Lung (tissue), 12 donors: ENCODE data around the gene FBXO10. TPM values are rescaled to one million over a fixed set of nuclear protein-coding genes. Genes with fewer than 3 reads are reported as not detected.
"Not testable (repeated sequence)": the region's sequence is repeated elsewhere in the genome, so short reads cannot be mapped to it uniquely, and the experiment has no call there.

Source experiments
- ATAC-seq: fragments of 200-7000 bp; cut with Tn5 transposase; one replicate; pipeline ENCODE4 v1.9.1; 2020; ENCODE audit warnings: moderate number of reproducible peaks; ENCODE audit not compliant: insufficient read depth, low FRiP score
- DNase-seq, 3 donors: peaks; one replicate each; pipeline ENCODE4 v3.0.0-alpha.2; 2013 to 2017
- H3K27ac ChIP-seq, 2 donors: one replicate each; pipeline ENCODE4 v1.5.1; 2013; ENCODE audit warnings: mild to moderate bottlenecking in 2 of 2, moderate library complexity in 2 of 2, control low read depth in 1 of 2, inconsistent platforms in 1 of 2, low read depth in 1 of 2, low read length in 1 of 2
- H3K27me3 ChIP-seq, 3 donors: one replicate each; pipeline ENCODE4 v1.5.1; 2013; ENCODE audit warnings: low read length in 2 of 3; ENCODE audit not compliant: control insufficient read depth in 3 of 3, insufficient read depth in 3 of 3
- H3K36me3 ChIP-seq, 4 donors: one replicate each; pipeline ENCODE4 v1.5.1; 2013; ENCODE audit warnings: low read length in 4 of 4, mild to moderate bottlenecking in 1 of 4, moderate library complexity in 1 of 4; ENCODE audit not compliant: control insufficient read depth in 4 of 4, insufficient read depth in 4 of 4
- H3K4me1 ChIP-seq, 5 donors: one replicate each; pipeline ENCODE4 v1.5.1; 2013; ENCODE audit warnings: low read length in 5 of 5, mild to moderate bottlenecking in 2 of 5, moderate library complexity in 1 of 5; ENCODE audit not compliant: control insufficient read depth in 5 of 5, insufficient read depth in 5 of 5
- H3K4me3 ChIP-seq: one replicate; pipeline ENCODE4 v1.5.1; 2013; ENCODE audit warnings: mild to moderate bottlenecking, control low read depth, moderate library complexity
- H3K9ac ChIP-seq, 2 donors: one replicate each; pipeline ENCODE4 v1.5.1; 2013; ENCODE audit warnings: low read length in 2 of 2, control low read depth in 1 of 2; ENCODE audit not compliant: insufficient read depth in 1 of 2
- H3K9me3 ChIP-seq, 4 donors: one replicate each; pipeline ENCODE4 v1.5.1; 2013; ENCODE audit warnings: low read length in 3 of 4, mild to moderate bottlenecking in 1 of 4, moderate library complexity in 1 of 4; ENCODE audit not compliant: control insufficient read depth in 4 of 4, insufficient read depth in 3 of 4
- CTCF ChIP-seq: IDR thresholded peaks from 2 replicates; pipeline ENCODE4 v1.5.1; 2012; ENCODE audit warnings: mild to moderate bottlenecking; ENCODE audit errors: control extremely low read depth, extremely low read depth
- WGBS, 2 donors: extraction: QIAGEN DNeasy Blood & Tissue Kit; methylation state at CpG; one replicate each; pipeline ENCODE4 v1.1.7; 2013; 5-methylcytosine and 5-hydroxymethylcytosine counted together
- polyA plus RNA-seq, 2 donors: library from polyadenylated mRNA; stranded (reverse); fragments of 200-250 nt; gene quantifications; one replicate each; pipeline ENCODE4 v1.2.1, GENCODE V29; 2013
- total RNA-seq, 2 donors: library from RNA; depleted of rRNA in 1 of 2; stranded (reverse); fragments of >200 nt in 1 of 2; gene quantifications; one replicate each; pipeline ENCODE4 v1.2.1, GENCODE V29; 2014 to 2021
- donor health status: control.
- donor health status: control.
- donor health status: Bipolar disorder and iron deficiency.
- donor health status: healthy.
- donor health status: DM: yes; HTN: yes; CAD: no.

Gene FBXO10
- total and polyA plus RNA-seq, 4 donors, result 2.6 to 6.3 (median 4.0) TPM

GRCh38 chr9:37511016-37512010, 64.9 kb downstream of the FBXO10 start:
- Histone ChIP-seq H3K9me3 (no peaks in the 10 kb centered on the region), H3K4me1 (no peaks in the 10 kb centered on the region), H3K9ac (no peak overlapping the region), H3K27ac (no peak overlapping the region), H3K4me3 (no peak overlapping the region), H3K27me3 (no peaks in the 10 kb centered on the region), H3K36me3 (peaks cover 0 to 24% (median 13%) of the 10 kb centered on the region in 4 donors)
- 90 to 93% methylated on average over 15 of the region's 15 CpGs for WGBS, 2 donors
- DNase-seq, result peak in 1 of 3 donors; percentile 1
- TF ChIP-seq CTCF, result no peak
- ATAC-seq, result no peak

GRCh38 chr9:37510053-37510452, 66.1 kb downstream of the FBXO10 start:
- H3K27me3 ChIP-seq, H3K4me3 ChIP-seq, H3K4me1 ChIP-seq, H3K9ac ChIP-seq, H3K27ac ChIP-seq, DNase-seq, ATAC-seq, H3K9me3 ChIP-seq: not testable (repeated sequence)
- WGBS, 2 donors, result 92 to 98% methylated on average over 5 of the region's 5 CpGs
- H3K36me3 ChIP-seq, result peaks cover 4 to 21% (median 12%) of the 10 kb centered on the region in 4 donors

- DNase-seq, result no peak
- no peak for ATAC-seq
- TF ChIP-seq CTCF, result no peak
- H3K9me3 ChIP-seq, result no peaks in the 10 kb centered on the region
- no peak overlapping the region for H3K9ac ChIP-seq
- H3K4me1 ChIP-seq, result no peaks in the 10 kb centered on the region
- peaks cover 4 to 21% (median 14%) of the 10 kb centered on the region in 4 donors for H3K36me3 ChIP-seq
- H3K27ac ChIP-seq, result no peak overlapping the region
- no peak overlapping the region for H3K4me3 ChIP-seq
- H3K27me3 ChIP-seq, result no peaks in the 10 kb centered on the region
- 92 to 95% methylated on average over 7 of the region's 7 CpGs for WGBS, 2 donors
Observed at GRCh38 chr9:37509536-37509935, 66.6 kb downstream of the FBXO10 start.

- H3K27ac ChIP-seq, result no peak overlapping the region
- H3K9ac ChIP-seq, result no peak overlapping the region
- TF ChIP-seq CTCF, result no peak
- ATAC-seq (no peak), DNase-seq (no peak)
- no peaks in the 10 kb centered on the region for H3K9me3 ChIP-seq
- no peak overlapping the region for H3K4me3 ChIP-seq
- no peaks in the 10 kb centered on the region for H3K27me3 ChIP-seq
- no peaks in the 10 kb centered on the region for H3K4me1 ChIP-seq
- peaks cover 4 to 18% (median 15%) of the 10 kb centered on the region in 4 donors for H3K36me3 ChIP-seq
- 93 to 98% methylated on average over 3 of the region's 3 CpGs for WGBS, 2 donors
Observed at GRCh38 chr9:37508834-37509206, 67.4 kb downstream of the FBXO10 start.
